Measurements from ENCODE around the gene CNTN6.
"Not testable (repeated sequence)": the region's sequence is repeated elsewhere in the genome, so short reads cannot be mapped to it uniquely, and the experiment has no call there.

The CNTN6 gene

DNA sequence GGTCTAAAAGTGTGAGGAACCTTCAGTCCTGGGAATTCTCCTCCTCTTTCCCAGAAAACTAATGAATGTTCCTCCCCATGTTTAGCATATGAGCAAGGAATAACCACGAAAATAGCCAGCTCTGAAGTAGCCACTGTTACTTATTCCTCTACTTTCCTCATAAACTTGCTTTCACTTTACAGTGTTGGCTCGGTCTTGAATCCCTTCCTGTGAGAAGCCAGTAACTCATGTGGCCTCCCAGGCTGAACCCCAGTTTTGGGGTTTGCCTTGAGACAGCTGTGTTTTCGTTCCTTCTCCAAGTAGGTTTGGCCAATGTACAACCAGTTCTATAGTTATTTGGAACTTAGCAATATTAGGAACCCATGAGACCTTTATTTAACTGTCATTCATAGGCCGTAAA is 195.0 kb downstream of the CNTN6 start:
- DNase-seq (ENCODE audit: low read depth in 2 of 2), result no peak

DNA sequence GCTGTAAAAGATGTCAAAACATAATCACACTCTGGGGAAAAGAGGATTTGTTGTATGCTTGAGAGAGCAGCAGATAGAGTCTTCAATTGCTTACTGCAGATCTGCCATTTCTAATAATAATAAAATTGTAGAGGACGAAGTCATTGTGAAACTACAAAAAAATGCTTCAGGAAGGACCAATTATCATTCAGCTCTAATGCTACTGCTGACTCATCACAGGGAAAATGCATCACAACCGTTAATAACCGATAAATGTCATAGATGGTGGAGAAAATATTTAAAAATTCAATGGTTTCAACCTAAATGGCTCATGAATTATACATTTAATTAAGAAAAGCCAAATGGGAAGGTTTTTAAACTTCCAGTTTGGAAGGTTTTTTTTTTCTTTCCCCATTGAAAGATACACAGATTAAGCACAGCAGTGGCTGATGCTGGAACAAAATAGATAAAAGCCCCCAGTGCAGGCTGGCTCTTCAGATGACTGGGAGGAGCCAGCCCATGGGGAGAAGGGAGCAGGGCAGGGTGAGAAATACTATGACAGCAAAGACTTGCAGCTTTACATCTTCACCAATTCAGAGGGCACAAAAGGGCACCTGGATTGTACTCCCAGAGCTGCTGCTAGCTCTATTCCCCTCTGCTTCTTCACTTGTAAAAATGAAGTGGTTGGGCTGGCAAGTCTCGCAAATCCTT is 196.1 kb downstream of the CNTN6 start:
- DNase-seq (ENCODE audit: low read depth in 2 of 2), result no peak

DNA sequence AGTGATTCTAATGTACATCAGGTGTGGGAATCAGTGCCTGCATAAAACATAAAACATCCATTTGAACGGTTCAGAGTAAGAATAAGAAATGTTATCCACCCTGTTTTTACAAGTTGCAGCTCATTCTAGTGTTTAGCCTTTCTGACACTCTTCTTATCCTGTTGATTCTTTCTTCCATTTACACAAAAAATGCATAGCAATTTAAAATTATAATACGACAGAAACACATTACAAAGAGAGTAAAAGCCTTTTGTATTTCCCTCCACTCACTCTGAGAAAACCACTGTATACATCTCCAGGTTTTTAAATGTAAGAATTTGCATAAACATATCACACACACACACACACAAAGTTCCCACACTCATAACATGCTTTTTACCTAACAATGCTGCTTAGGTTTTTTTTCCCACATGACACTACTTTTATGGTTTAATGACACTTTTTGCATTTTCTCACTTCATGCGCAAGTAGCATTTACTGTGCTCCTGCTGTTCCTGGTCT is 199.8 kb downstream of the CNTN6 start:
- no peak for DNase-seq (ENCODE audit: low read depth in 2 of 2)

DNA sequence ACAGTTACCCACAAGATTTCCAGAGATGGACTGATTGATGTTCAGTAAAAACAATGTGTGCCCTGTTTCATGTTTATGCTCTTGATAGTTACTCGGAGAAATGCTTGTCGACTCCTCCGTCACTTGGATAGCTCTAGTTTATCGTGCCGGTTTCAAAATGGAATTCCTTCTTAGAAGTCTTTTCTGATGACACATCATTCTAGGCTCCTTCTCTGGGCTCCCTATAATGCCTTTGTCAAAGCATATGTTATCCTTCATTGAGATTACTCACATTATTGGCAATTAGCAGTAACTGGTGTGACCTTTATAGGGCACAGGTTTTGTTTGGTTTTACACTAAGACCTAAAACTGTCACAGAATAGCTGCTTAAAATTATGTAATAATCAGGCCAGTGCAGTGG is 201.8 kb downstream of the CNTN6 start:
- DNase-seq (ENCODE audit: low read depth in 2 of 2), result no peak

DNA sequence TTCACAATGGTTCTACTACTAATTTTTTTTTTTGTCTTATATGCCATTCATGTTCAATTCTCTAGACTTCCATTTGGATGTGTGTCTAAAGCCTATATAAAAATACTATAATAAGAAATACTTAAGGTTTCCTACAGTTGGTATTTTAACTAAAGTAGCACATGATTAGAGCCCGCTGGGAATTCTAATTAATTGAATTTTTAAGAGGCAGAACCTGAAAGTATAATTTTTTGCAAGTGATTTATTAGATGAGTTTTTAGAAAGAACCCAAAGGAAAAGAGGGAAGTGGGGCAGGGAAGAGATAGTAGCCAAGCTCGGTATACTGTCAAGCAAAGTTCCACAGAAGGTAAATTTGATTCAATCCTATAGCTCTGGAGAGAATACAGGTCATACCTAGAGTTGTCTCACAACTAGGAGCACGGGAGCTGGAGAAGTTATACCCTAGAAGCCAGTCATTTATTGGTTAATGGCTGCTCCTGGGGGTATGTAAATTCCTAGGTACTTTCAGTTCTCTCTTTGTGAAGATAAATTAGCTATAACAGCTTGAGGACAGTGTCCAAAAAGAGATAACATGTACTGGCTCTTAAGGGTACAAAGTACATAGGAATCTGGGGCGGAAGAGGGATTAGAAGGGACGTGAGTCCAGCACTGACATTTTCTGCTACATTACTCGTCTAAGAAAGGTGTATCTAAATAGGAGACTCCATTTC is 225.6 kb downstream of the CNTN6 start:
- DNase-seq (ENCODE audit: low read depth in 2 of 2), result no peak

DNA sequence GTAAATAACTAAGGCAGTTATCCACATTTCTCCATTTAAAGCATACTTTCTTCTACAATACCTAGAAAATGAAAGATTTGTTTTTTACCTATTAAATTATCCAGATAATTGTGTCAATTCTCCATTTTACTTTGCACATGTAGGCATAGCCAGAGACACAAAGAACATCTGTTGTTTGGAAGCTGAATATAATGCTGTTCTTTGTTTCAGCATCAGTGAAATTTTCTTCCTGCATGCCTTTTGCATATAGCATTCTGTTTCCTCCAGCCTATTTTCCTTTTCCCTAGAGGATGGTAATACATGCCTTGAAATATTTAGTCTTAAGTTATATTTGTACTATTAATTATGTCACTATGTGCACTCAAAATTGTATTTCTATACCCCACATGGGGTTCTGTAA is 233.7 kb downstream of the CNTN6 start:
- no peak for DNase-seq (ENCODE audit: low read depth in 2 of 2)

DNA sequence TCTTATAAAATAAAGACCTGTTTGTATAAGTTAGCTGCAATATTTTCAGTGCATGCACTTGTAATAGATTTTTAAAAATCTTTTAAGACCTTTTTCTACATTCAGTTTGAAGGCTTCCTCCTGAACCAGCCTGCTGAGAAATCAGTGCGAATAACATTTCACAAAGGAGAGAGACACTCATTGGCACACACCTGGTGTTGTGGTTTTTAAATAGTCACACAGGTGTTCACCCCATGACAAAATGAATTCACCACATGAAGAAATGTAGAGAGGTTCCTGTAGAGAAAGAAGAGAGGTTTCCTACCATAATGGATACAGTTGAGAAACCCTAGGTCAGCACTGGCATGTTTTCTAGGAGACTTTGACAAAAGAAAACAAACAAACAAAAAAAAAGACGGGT is 237.3 kb downstream of the CNTN6 start:
- DNase-seq (ENCODE audit: low read depth in 2 of 2), result no peak

DNA sequence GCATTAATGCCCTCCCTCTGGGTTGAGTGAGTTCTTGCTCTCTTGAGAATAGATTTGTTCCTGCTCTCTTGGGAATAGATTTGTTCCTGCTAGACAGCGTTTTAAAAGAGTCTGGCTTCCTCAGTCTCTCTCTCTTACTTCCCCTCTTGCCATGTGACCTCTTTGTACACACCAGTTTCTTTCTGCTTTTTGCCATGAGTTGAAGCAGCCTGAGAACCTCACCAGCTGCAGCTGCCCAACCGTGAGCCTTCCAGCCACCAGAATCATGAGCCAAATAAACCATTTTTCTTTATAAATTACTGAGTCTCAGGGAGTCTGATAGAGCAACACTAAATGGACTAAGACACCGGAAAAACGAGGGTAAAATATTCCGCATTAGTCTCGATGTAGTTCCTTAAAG is 253.6 kb downstream of the CNTN6 start:
- no peak for DNase-seq (ENCODE audit: low read depth in 2 of 2)

DNA sequence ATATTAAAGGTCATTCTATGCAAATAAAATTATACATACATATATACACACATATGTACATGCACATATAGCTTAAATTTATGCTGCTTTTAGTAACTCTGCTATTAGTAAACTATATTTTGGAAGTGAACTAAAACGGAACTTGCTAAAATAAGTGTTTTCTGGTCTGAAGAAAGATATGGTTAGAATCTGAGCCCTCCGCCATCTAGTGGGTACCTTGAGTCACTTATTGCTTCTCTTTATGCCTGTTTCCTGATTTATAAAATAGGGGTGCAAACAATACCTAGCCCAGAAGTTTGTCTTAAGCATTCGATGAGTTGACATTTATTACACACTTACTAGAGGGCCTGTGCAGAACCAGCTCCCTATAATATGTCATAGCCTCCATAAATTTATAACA is 255.7 kb downstream of the CNTN6 start:
- DNase-seq (ENCODE audit: low read depth in 2 of 2), result no peak

DNA sequence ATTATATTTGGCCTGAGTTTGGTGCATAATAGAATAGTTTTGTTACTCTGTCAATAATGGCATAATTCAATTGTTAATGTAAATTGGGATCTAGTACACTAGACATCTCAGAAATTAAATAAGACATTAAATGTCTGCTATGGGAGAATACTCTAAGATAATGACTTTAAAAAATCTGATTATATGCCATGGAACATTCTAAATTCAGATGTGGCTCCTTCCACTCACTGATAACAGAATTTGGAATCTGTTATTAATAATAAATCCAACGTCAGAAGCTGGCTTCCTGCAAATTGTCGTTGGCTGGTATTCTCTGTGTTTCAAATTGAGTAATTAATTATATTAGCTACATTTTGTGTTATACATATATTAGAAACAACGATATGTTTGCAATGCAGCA is 258.1 kb downstream of the CNTN6 start:
- DNase-seq (ENCODE audit: low read depth in 2 of 2), result no peak

DNA sequence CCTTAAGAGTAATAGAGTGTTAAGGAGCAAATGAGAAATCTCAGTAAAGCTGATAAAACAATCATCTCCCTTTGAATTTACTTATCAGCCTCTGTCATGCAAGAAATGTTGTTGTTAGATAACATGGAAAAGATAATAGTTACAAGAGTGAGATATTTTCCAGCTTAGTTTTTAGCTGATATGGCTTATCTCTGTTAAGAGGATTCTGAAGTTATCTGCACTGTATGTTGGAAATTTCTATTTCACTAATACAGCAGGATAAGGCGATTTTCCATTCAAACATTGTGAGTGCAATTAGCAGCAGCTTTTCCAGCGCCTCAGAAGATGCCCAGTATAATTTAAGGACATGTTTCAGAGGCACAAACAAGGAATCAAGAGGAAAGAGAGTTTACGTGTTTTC is 262.9 kb downstream of the CNTN6 start:
- DNase-seq (ENCODE audit: low read depth in 2 of 2), result no peak

DNA sequence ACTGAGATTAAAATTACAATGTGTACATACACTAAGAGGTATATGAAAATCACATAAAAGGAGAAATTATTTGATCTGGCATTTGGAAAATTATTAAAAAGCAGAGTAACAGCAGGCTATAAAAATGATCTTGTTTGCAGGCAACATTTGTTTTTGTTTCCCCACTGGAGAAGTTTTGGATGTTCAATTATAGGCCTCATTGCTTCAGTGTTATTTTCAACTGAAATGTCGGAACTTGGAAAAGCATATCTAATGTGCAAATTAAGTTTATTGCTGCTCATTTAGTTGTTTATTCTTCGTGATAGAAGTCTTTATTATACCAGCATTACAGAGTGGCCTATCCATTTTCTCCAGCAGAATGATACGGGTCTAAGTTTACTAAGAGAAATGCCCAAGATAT is 263.3 kb downstream of the CNTN6 start:
- no peak for DNase-seq (ENCODE audit: low read depth in 2 of 2)

DNA sequence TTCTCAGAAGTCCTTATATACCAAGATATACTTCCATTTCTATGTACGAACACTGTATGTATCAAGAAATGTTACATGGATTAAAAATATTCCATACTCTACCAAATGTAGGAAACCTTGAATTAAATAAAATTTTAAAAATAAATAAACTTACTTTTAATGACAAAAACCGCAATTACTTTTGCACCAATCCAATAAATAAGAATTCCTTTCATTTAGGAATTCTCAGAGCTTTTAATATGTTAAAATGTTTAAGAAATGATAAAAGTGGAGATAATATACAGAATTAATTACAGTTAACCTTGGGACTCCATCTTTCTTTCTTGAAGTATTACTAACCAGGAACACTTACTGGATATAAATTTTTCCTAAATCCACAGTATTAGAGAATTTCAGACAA is 272.7 kb downstream of the CNTN6 start:
- DNase-seq (ENCODE audit: low read depth in 2 of 2), result no peak

DNA sequence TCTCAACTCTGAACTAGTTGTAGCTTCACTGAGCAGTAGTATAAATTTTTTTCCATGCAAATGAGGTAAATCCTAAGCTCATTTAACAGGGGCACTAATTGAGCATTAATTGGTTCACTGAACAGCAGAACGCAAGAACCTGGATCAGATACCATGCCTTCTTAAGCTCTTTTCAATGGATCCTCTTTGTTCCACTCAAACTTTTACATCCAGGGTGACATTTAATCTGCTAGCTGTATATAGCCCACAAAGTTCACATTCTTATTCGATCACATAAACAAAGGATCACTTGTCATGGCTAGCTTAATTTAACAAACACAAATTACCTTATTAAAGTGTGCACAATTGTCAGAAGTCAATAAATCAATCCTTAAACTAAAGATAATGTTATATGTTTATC is 281.6 kb downstream of the CNTN6 start:
- DNase-seq (ENCODE audit: low read depth in 2 of 2), result no peak

DNA sequence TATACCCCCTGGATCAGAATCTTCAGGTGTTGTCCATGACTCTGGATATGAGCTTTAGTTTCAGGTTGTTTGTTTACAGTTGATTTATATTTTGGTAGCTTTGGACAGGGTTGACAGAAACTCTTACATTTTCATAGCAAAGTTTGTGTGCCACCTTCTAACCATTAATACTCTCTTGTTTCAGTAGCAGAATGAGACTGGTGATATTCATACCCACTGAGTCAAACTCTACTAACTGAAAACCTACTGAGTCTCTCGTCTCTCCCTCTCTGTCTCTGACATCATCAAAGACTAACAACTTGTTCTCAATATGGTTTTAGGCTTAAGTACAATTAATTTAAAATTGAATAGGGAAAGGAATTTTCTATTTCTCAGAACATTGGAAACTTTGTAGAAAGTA is 282.3 kb downstream of the CNTN6 start:
- no peak for DNase-seq (ENCODE audit: low read depth in 2 of 2)

DNA sequence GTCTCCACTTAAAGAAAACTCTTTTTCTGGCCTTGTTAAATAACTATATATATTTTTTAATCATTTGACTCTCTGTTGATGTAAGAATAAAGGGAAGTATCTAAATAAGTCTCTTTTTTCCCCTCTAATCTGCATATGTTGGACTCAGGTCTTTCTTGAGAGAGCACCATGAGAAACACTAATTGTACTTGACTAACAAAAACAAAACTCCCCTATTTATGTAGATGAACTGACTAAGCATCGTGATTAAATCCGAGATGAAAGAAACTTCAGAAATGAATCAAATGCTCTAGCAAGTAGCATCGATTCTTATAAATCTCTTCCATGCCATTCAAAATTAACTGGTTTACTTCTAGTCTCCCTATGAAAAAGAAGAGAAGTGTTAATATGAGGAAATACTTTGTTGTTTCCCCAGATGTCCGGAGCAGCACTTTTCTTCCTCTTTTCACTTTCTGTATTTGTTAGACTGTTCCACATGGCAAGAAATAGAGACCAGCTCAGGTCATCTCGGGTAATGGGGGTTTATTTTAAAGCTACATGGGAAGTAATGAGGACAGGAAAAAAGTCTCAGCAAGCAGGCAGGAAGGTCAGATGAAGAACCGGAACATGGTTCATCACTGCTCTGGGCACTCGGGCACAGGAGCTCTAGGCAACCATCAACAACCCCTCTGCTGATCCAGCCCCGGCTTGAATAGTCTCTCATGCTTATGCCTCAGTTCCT is 288.3 kb downstream of the CNTN6 start:
- no peak for DNase-seq (ENCODE audit: low read depth in 2 of 2)

DNA sequence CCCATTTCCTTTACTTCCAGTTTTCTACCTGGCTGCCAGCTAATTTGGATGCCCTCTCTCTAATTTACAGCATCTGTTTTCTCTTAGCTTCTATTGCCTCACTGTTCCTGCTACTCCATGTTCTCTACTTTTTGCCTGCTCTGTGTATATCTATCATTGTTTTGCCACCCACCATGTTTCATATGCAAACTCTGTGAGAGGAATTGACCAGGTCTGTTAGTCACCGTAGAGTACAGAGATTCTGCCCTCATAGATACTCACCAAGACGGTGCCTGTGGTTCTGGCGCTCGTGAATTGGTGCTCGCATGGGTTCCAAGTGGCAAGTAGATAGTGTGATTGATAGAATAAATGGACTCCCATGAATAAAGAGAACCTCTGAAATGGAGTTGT is 288.8 kb downstream of the CNTN6 start:
- no peak for DNase-seq (ENCODE audit: low read depth in 2 of 2)

DNA sequence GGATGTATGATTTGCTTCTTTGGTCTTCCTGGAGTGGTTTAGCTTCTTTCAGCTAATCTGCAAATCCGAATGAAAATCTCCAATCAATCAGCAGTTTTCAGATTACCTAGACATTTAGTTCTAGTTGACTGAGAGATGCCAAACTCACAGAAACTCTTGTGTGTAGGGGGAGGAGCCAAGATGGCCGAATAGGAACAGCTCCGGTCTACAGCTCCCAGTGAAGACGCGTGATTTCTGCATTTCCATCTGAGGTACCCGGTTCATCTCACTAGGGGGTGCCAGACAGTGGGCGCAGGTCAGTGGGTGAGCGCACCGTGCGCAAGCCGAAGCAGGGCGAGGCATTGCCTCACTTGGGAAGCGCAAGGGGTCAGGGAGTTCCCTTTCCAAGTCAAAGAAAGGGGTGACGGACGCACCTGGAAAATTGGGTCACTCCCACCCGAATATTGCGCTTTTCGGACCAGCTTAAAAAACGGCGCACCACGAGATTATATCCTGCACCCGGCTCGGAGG is 294.6 kb downstream of the CNTN6 start:
- not testable (repeated sequence) for DNase-seq (ENCODE audit: low read depth in 2 of 2)

DNA sequence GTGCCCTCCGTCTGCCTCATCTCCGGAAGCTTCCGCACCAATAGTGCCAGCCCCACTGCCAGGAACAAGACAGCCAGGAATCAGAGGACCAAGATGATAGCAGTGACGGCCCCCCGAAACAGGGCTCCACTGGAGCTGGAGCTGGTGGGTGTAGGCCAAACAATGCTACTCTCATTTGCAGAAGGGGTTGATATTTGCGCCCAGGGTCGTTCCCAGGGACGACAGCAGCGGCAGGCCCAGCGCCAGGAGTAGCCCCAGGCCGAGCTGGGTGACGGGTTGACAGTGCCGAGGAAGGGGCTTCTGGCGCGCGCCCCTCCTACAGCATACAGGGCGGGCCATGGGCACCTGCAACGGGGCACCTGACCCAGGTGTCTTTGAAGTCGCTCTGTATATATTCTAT is 301.4 kb downstream of the CNTN6 start:
- DNase-seq (ENCODE audit: low read depth in 2 of 2), result no peak

DNA sequence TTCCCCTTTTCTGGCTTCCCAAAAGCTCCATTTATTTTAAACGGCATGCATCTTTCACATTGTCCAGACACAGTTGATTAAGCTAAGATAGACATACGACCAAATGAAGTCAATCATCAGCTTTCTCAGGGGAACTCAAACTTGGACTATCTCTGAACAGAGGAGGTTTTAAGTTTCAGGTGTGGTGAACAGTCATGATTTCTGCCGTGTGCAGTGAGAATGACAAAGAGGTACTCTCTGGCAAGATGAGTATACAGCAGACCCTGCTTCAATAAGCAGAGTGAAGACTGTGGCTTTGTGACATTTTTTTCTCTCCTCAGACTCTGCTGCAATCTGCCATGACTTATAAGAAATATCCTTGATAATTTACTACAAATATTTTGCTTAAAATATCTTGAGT is 307.7 kb downstream of the CNTN6 start:
- no peak for DNase-seq (ENCODE audit: low read depth in 2 of 2)

DNA sequence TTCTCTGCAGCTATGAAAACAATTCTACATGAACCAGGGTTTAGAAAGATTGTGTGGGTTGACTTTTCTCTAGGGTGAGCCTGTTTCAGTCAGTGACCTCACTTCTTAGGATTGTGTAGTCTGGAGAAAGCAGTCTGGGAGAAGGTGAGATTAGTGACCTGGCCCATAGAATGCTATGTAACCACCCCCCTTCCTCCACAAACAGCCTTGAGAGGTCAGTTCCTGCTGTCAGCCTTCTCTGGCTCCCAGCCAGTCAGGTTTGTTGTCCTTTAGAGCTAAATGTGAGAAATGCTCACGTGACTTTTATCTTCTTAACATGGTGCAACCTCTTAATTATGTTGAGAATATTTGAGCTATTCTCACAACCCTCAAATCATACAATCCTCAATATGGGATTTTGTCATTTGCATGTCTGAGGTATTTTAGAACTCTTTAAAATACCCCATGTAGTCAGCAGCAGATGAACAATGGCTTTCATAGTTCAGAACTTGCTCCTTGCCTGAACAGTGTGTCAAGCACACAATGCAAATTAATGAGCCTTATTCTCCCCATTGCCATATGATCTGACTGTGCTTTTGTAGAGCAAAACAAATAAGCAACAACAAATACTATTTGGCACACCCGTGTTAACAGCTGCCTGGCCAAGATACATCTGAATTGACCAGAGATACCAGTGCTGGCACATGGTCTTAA is 311.6 kb downstream of the CNTN6 start:
- no peak for DNase-seq (ENCODE audit: low read depth in 2 of 2)

DNA sequence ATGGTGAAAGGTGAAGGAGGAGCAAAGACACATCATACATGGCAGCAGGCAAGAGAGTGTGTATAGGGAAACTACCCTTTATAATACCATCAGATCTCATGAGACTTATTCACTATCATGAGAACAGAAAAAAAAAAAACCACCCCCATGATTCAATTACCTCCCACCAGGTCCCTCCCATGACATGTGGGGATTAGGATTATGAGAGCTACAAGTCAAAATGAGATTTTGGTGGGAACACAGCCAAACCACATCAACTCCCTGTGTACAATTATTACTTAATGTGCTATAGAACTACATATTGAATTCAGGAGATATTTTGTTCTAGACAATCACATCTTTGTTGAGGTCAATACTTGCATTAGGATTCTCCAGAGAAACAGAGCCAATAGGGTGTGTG is 313.4 kb downstream of the CNTN6 start:
- no peak for DNase-seq (ENCODE audit: low read depth in 2 of 2)
